Measurements from ENCODE around the gene WDR88.

The WDR88 gene

DNA sequence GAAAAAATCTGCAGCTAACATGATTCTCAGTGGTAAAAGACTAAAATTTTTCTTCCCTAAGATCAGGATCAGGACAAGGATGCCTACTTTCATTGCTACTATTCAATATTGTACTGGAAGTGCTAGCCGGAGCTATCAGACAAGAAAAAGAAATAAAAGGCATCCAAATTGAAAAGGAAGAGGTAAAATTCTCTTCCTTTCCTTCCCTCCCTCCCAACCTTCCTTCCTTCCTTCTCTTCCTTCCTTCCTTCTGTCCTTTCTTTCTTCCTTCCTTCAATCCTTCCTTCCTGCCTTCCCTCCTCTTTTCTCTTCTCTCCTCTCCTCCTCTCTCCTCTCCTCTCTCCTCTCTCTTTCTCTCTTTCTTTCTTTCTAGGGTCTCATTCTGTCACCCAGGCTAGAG, 35.5 kb downstream of the WDR88 start:
- H3K4me3 Mint-ChIP-seq: no peak overlapping the region
- H3K9me3 Mint-ChIP-seq: peaks cover 9% of the 10 kb centered on the region
- no peaks in the 10 kb centered on the region for H3K27me3 Mint-ChIP-seq (ENCODE audit: low read depth)
- H3K36me3 Mint-ChIP-seq (ENCODE audit: low read depth): peaks cover 9% of the 10 kb centered on the region
- H3K4me1 Mint-ChIP-seq: peaks cover 5% of the 10 kb centered on the region
- H3K27ac Mint-ChIP-seq: no peak overlapping the region
- TF ChIP-seq CTCF (IDR thresholded peaks at IDR 0.05; ENCODE audit: unreplicated experiment in 3 of 3): no peak

GRCh38 chr19:33168528-33168927, 36.6 kb downstream of the WDR88 start:
- H3K4me3 Mint-ChIP-seq: no peak overlapping the region
- no peaks in the 10 kb centered on the region for H3K27me3 Mint-ChIP-seq (ENCODE audit: low read depth)
- peaks cover 8% of the 10 kb centered on the region for H3K4me1 Mint-ChIP-seq
- peaks cover 9% of the 10 kb centered on the region for H3K9me3 Mint-ChIP-seq
- no peak for TF ChIP-seq CTCF (IDR thresholded peaks at IDR 0.05; ENCODE audit: unreplicated experiment in 3 of 3)
- no peak overlapping the region for H3K27ac Mint-ChIP-seq
- H3K36me3 Mint-ChIP-seq (ENCODE audit: low read depth): peaks cover 9% of the 10 kb centered on the region

GRCh38 chr19:33171222-33171795, 39.4 kb downstream of the WDR88 start:
- no peaks in the 10 kb centered on the region for H3K27me3 Mint-ChIP-seq (ENCODE audit: low read depth)
- peaks cover 9% of the 10 kb centered on the region for H3K36me3 Mint-ChIP-seq (ENCODE audit: low read depth)
- H3K4me3 Mint-ChIP-seq: no peak overlapping the region
- H3K27ac Mint-ChIP-seq: peak overlapping the region in 2 of 3 experiments; percentile 23 to 54
- peaks cover 20% of the 10 kb centered on the region for H3K4me1 Mint-ChIP-seq
- no peak for TF ChIP-seq CTCF (IDR thresholded peaks at IDR 0.05; ENCODE audit: unreplicated experiment in 3 of 3)
- H3K9me3 Mint-ChIP-seq: peaks cover 9% of the 10 kb centered on the region

- no peak overlapping the region for H3K27ac Mint-ChIP-seq
- TF ChIP-seq CTCF (IDR thresholded peaks at IDR 0.05; ENCODE audit: unreplicated experiment in 3 of 3): no peak
- no peak overlapping the region for H3K4me3 Mint-ChIP-seq
- H3K36me3 Mint-ChIP-seq (ENCODE audit: low read depth): peaks cover 9% of the 10 kb centered on the region
- H3K27me3 Mint-ChIP-seq (ENCODE audit: low read depth): no peaks in the 10 kb centered on the region
- H3K9me3 Mint-ChIP-seq: peaks cover 11% of the 10 kb centered on the region
- peaks cover 20% of the 10 kb centered on the region for H3K4me1 Mint-ChIP-seq
Measured at GRCh38 chr19:33171916-33172359, 40.0 kb downstream of the WDR88 start.

DNA sequence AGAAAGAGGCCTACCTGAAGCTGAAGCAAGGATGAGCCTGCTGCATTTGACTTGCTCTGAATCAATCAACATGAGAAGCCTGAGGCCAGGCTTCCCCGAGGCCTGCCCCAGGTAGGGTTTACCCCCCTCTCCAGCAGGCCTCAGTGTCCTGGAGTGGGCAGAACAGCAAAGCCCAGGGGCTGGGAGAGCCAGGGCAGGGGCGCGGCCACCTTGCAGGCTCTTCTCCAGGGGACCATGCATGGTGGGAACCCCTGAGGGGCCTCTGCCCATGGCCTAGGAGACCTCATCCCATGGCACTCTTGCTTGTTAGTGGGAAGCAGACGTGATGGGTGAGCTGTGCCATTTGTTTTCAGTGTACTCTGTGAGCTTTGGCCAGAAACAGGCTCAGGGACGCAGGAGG, 42.3 kb downstream of the WDR88 start:
- Mint-ChIP-seq H3K27me3 (ENCODE audit: low read depth) (no peaks in the 10 kb centered on the region), H3K4me3 (peak overlapping the region; percentile 23 to 68 (median 57)), H3K27ac (no peak overlapping the region), H3K9me3 (peaks cover 4% of the 10 kb centered on the region), H3K36me3 (ENCODE audit: low read depth) (peaks cover 1% of the 10 kb centered on the region), H3K4me1 (peaks cover 25% of the 10 kb centered on the region)
- no peak for TF ChIP-seq CTCF (IDR thresholded peaks at IDR 0.05; ENCODE audit: unreplicated experiment in 3 of 3)

DNA sequence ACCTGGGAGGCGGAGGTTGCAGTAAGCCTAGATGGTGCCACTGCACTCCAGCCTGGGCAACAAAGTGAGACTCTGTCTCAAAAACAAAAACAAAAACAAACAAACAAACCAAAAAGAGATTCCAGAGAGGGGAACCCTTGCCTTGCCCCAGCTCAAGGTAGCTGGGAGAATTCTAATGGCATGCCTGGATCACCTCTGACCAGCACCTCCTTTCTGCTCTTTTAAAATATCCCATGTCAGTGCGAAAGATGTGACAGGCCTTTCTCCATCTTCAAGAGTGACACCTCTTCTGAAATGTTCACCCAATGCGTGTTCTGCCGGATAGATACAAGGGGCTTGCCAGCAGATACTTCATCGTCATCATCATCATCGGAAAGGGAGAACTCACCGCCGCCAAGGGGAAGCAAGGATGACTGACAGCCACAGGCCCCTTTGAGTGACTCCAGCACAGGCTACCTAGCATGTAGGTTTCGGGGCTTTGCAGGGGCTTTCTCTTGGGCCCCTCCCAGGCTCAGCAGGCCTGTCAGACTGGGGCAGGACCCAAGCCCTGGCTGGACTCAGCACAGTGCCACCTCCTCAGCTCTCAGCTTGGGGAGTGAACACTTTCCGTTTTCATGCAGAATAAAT, 43.4 kb downstream of the WDR88 start:
- H3K36me3 Mint-ChIP-seq (ENCODE audit: low read depth): no peaks in the 10 kb centered on the region
- peak overlapping the region; percentile 90 to 96 (median 92) for H3K4me3 Mint-ChIP-seq
- H3K9me3 Mint-ChIP-seq: peaks cover 4% of the 10 kb centered on the region
- peaks cover 25% of the 10 kb centered on the region for H3K4me1 Mint-ChIP-seq
- peak overlapping the region; percentile 83 to 97 (median 96) for H3K27ac Mint-ChIP-seq
- TF ChIP-seq CTCF (IDR thresholded peaks at IDR 0.05; ENCODE audit: unreplicated experiment in 3 of 3): no peak
- no peaks in the 10 kb centered on the region for H3K27me3 Mint-ChIP-seq (ENCODE audit: low read depth)

Data from nephron (organoid).